Measurements from ENCODE around the gene TSSC4.

Gene TSSC4

GRCh38 chr11:2414616-2415015 lies 14.1 kb downstream of the TSSC4 start:
- Mint-ChIP-seq H3K4me3 (no peak overlapping the region), H3K9me3 (no peaks in the 10 kb centered on the region), H3K27me3 (no peaks in the 10 kb centered on the region), H3K27ac (no peak overlapping the region), H3K36me3 (no peaks in the 10 kb centered on the region), H3K4me1 (no peaks in the 10 kb centered on the region)

- Mint-ChIP-seq H3K27me3 (no peaks in the 10 kb centered on the region), H3K4me1 (no peaks in the 10 kb centered on the region), H3K9me3 (no peaks in the 10 kb centered on the region), H3K4me3 (no peak overlapping the region), H3K27ac (no peak overlapping the region), H3K36me3 (no peaks in the 10 kb centered on the region)
Measured at GRCh38 chr11:2415171-2415570, 14.6 kb downstream of the TSSC4 start.

- H3K36me3 Mint-ChIP-seq = no peaks in the 10 kb centered on the region
- H3K4me1 Mint-ChIP-seq = no peaks in the 10 kb centered on the region
- H3K4me3 Mint-ChIP-seq = no peak overlapping the region
- no peak overlapping the region for H3K27ac Mint-ChIP-seq
- H3K27me3 Mint-ChIP-seq = no peaks in the 10 kb centered on the region
- no peaks in the 10 kb centered on the region for H3K9me3 Mint-ChIP-seq
Measured at GRCh38 chr11:2415601-2416380, 15.2 kb downstream of the TSSC4 start.

GRCh38 chr11:2416765-2417164 lies 16.2 kb downstream of the TSSC4 start:
- Mint-ChIP-seq H3K9me3 (no peaks in the 10 kb centered on the region), H3K27ac (no peak overlapping the region), H3K27me3 (no peaks in the 10 kb centered on the region), H3K36me3 (no peaks in the 10 kb centered on the region), H3K4me3 (no peak overlapping the region), H3K4me1 (no peaks in the 10 kb centered on the region)

- Mint-ChIP-seq H3K4me1 (no peaks in the 10 kb centered on the region), H3K27me3 (no peaks in the 10 kb centered on the region), H3K36me3 (no peaks in the 10 kb centered on the region), H3K4me3 (no peak overlapping the region), H3K27ac (no peak overlapping the region), H3K9me3 (no peaks in the 10 kb centered on the region)
Measured at GRCh38 chr11:2417856-2418692, 17.5 kb downstream of the TSSC4 start.

- Mint-ChIP-seq H3K4me3 (no peak overlapping the region), H3K36me3 (no peaks in the 10 kb centered on the region), H3K4me1 (no peaks in the 10 kb centered on the region), H3K9me3 (no peaks in the 10 kb centered on the region), H3K27me3 (no peaks in the 10 kb centered on the region), H3K27ac (peak overlapping the region; percentile 76)
Measured at GRCh38 chr11:2418693-2419360, 18.3 kb downstream of the TSSC4 start.

GRCh38 chr11:2419638-2420501 lies 19.3 kb downstream of the TSSC4 start:
- H3K4me3 Mint-ChIP-seq = no peak overlapping the region
- H3K9me3 Mint-ChIP-seq = no peaks in the 10 kb centered on the region
- H3K27me3 Mint-ChIP-seq = no peaks in the 10 kb centered on the region
- H3K4me1 Mint-ChIP-seq = no peaks in the 10 kb centered on the region
- H3K27ac Mint-ChIP-seq = peak overlapping the region; percentile 35
- no peaks in the 10 kb centered on the region for H3K36me3 Mint-ChIP-seq

GRCh38 chr11:2420502-2421225 lies 20.1 kb downstream of the TSSC4 start:
- H3K4me3 Mint-ChIP-seq = no peak overlapping the region
- no peaks in the 10 kb centered on the region for H3K9me3 Mint-ChIP-seq
- H3K4me1 Mint-ChIP-seq = no peaks in the 10 kb centered on the region
- no peak overlapping the region for H3K27ac Mint-ChIP-seq
- no peaks in the 10 kb centered on the region for H3K36me3 Mint-ChIP-seq
- no peaks in the 10 kb centered on the region for H3K27me3 Mint-ChIP-seq

GRCh38 chr11:2421226-2421994 lies 20.9 kb downstream of the TSSC4 start:
- no peak overlapping the region for H3K4me3 Mint-ChIP-seq
- no peak overlapping the region for H3K27ac Mint-ChIP-seq
- H3K4me1 Mint-ChIP-seq = no peaks in the 10 kb centered on the region
- H3K9me3 Mint-ChIP-seq = no peaks in the 10 kb centered on the region
- no peaks in the 10 kb centered on the region for H3K36me3 Mint-ChIP-seq
- no peaks in the 10 kb centered on the region for H3K27me3 Mint-ChIP-seq

- Mint-ChIP-seq H3K36me3 (no peaks in the 10 kb centered on the region), H3K27ac (no peak overlapping the region), H3K9me3 (no peaks in the 10 kb centered on the region), H3K4me1 (no peaks in the 10 kb centered on the region), H3K27me3 (no peaks in the 10 kb centered on the region), H3K4me3 (no peak overlapping the region)
Measured at GRCh38 chr11:2421996-2422395, 21.4 kb downstream of the TSSC4 start.

- Mint-ChIP-seq H3K27ac (no peak overlapping the region), H3K4me3 (no peak overlapping the region), H3K36me3 (no peaks in the 10 kb centered on the region), H3K4me1 (no peaks in the 10 kb centered on the region), H3K27me3 (no peaks in the 10 kb centered on the region), H3K9me3 (no peaks in the 10 kb centered on the region)
Measured at GRCh38 chr11:2422461-2423156, 22.1 kb downstream of the TSSC4 start.

GRCh38 chr11:2423157-2424025 lies 22.8 kb downstream of the TSSC4 start:
- Mint-ChIP-seq H3K36me3 (no peaks in the 10 kb centered on the region), H3K27ac (no peak overlapping the region), H3K27me3 (no peaks in the 10 kb centered on the region), H3K9me3 (no peaks in the 10 kb centered on the region), H3K4me1 (no peaks in the 10 kb centered on the region), H3K4me3 (no peak overlapping the region)
